H9 (cell line): ENCODE data around the gene TGFBR2. TPM values are rescaled to one million over a fixed set of nuclear protein-coding genes. Genes with fewer than 3 reads are reported as not detected.

Experiments used
- DNase-seq: peaks from one replicate; pipeline ENCODE4 v3.0.0-alpha.2; 2017
- H2AFZ ChIP-seq: one replicate; pipeline ENCODE4 v1.6.1; 2013; ENCODE audit warnings: mild to moderate bottlenecking, low read length, control low read depth, moderate library complexity
- H2AK5ac ChIP-seq: 2 replicates; pipeline ENCODE4 v1.6.1; 2013; ENCODE audit warnings: low read length, control low read depth, mixed read lengths; ENCODE audit not compliant: insufficient read length
- H2BK120ac ChIP-seq: one replicate; pipeline ENCODE4 v1.6.1; 2013; ENCODE audit warnings: low read depth, mild to moderate bottlenecking, low read length, control low read depth, inconsistent platforms; ENCODE audit not compliant: poor library complexity, severe bottlenecking
- H2BK12ac ChIP-seq: 2 replicates; pipeline ENCODE4 v1.6.1; 2013; ENCODE audit warnings: low read length, control low read depth, mixed read lengths, low read depth; ENCODE audit not compliant: insufficient read length
- H2BK15ac ChIP-seq: 2 replicates; pipeline ENCODE4 v1.6.1; 2013; ENCODE audit warnings: low read depth, low read length, control low read depth
- H2BK20ac ChIP-seq: one replicate; pipeline ENCODE4 v1.6.1; 2013; ENCODE audit warnings: low read depth, mild to moderate bottlenecking, low read length, control low read depth, inconsistent platforms; ENCODE audit not compliant: poor library complexity, severe bottlenecking
- H2BK5ac ChIP-seq: 2 replicates; pipeline ENCODE4 v1.6.1; 2013; ENCODE audit warnings: low read length, control low read depth, mixed read lengths; ENCODE audit not compliant: insufficient read length
- H3K14ac ChIP-seq: 2 replicates; pipeline ENCODE4 v1.6.1; 2013; ENCODE audit warnings: low read length, control low read depth; ENCODE audit not compliant: insufficient read depth
- H3K18ac ChIP-seq: 2 replicates; pipeline ENCODE4 v1.6.1; 2013; ENCODE audit warnings: low read depth, mild to moderate bottlenecking, mixed read lengths, low read length, control low read depth; ENCODE audit not compliant: insufficient read length
- H3K23ac ChIP-seq: 2 replicates; pipeline ENCODE4 v1.6.1; 2013; ENCODE audit warnings: low read length, control low read depth, mixed read lengths, low read depth; ENCODE audit not compliant: insufficient read length
- H3K23me2 ChIP-seq: 2 replicates; pipeline ENCODE4 v1.6.1; 2013; ENCODE audit warnings: low read depth, mild to moderate bottlenecking, mixed read lengths, low read length, control low read depth; ENCODE audit not compliant: insufficient read length, poor library complexity, severe bottlenecking
- H3K27ac ChIP-seq: 2 replicates; pipeline ENCODE4 v1.5.1; 2013; ENCODE audit warnings: low read length, control low read depth, mixed read lengths, low read depth; ENCODE audit not compliant: insufficient read length
- H3K27me3 ChIP-seq: 2 replicates; pipeline ENCODE4 v1.6.1; 2013; ENCODE audit warnings: low read length, control low read depth, inconsistent platforms; ENCODE audit not compliant: insufficient read depth
- H3K4ac ChIP-seq: 2 replicates; pipeline ENCODE4 v1.6.1; 2013; ENCODE audit warnings: low read depth, mild to moderate bottlenecking, control low read depth, inconsistent platforms, low read length, moderate library complexity
- H3K4me1 ChIP-seq: 2 replicates; pipeline ENCODE4 v1.6.1; 2013; ENCODE audit warnings: low read length, control low read depth, inconsistent platforms; ENCODE audit not compliant: insufficient read depth
- H3K4me2 ChIP-seq: 2 replicates; pipeline ENCODE4 v1.6.1; 2013; ENCODE audit warnings: low read length, control low read depth, mixed read lengths; ENCODE audit not compliant: insufficient read length, insufficient read depth
- H3K56ac ChIP-seq: 2 replicates; pipeline ENCODE4 v1.6.1; 2013; ENCODE audit warnings: low read depth, mild to moderate bottlenecking, mixed read lengths, low read length, control low read depth; ENCODE audit not compliant: insufficient read length
- H3K79me1 ChIP-seq: 2 replicates; pipeline ENCODE4 v1.6.1; 2013; ENCODE audit warnings: low read depth, mild to moderate bottlenecking, moderate library complexity, low read length, control low read depth, inconsistent platforms; ENCODE audit not compliant: insufficient read depth, poor library complexity, severe bottlenecking
- H3K79me2 ChIP-seq: 2 replicates; pipeline ENCODE4 v1.6.1; 2013; ENCODE audit warnings: low read length, control low read depth, inconsistent platforms; ENCODE audit not compliant: insufficient read depth
- H3K9ac ChIP-seq: 2 replicates; pipeline ENCODE4 v1.6.1; 2013; ENCODE audit warnings: low read length, control low read depth, mixed read lengths; ENCODE audit not compliant: insufficient read length; ENCODE audit errors: extremely low read depth
- H3K9me3 ChIP-seq: one replicate; pipeline ENCODE4 v1.6.1; 2013; ENCODE audit warnings: low read depth, low read length, inconsistent platforms; ENCODE audit not compliant: control insufficient read depth
- H3T11ph ChIP-seq: one replicate; pipeline ENCODE4 v1.6.1; 2013; ENCODE audit warnings: mild to moderate bottlenecking, low read length, control low read depth, inconsistent platforms
- H4K20me1 ChIP-seq: one replicate; pipeline ENCODE4 v1.6.1; 2013; ENCODE audit not compliant: control insufficient read depth, insufficient read length, insufficient read depth
- H4K5ac ChIP-seq: 2 replicates; pipeline ENCODE4 v1.6.1; 2013; ENCODE audit warnings: low read depth, mild to moderate bottlenecking, mixed read lengths, low read length, control low read depth; ENCODE audit not compliant: insufficient read length
- H4K8ac ChIP-seq: replicated peaks from 2 replicates; pipeline ENCODE4 v1.6.1; 2013; ENCODE audit warnings: low read length, control low read depth, mixed read lengths, low read depth; ENCODE audit not compliant: insufficient read length
- H4K91ac ChIP-seq: 2 replicates; pipeline ENCODE4 v1.6.1; 2013; ENCODE audit warnings: low read depth, mild to moderate bottlenecking, moderate library complexity, mixed read lengths, low read length, control low read depth; ENCODE audit not compliant: insufficient read length
- H3K27ac Mint-ChIP-seq, 3 experiments: 2 replicates in 2 of 3; 3 replicates in 1 of 3; pipeline ENCODE4 v1.8.0; 2020 to 2021; ENCODE audit warnings: mixed read lengths in 3 of 3, mild to moderate bottlenecking in 1 of 3, moderate library complexity in 1 of 3
- H3K27me3 Mint-ChIP-seq: 2 replicates; pipeline ENCODE4 v1.8.0; 2021; ENCODE audit warnings: low read depth, mild to moderate bottlenecking, moderate library complexity, mixed read lengths
- H3K36me3 Mint-ChIP-seq, 3 experiments: 2 replicates in 2 of 3; 3 replicates in 1 of 3; pipeline ENCODE4 v1.8.0; 2020 to 2021; ENCODE audit warnings: low read depth in 3 of 3, mixed read lengths in 3 of 3; ENCODE audit not compliant: insufficient read depth in 1 of 3
- H3K4me1 Mint-ChIP-seq, 2 experiments: 2 replicates each; pipeline ENCODE4 v1.8.0; 2020; ENCODE audit warnings: mixed read lengths in 2 of 2
- H3K4me3 Mint-ChIP-seq, 2 experiments: 2 replicates in 1 of 2; 3 replicates in 1 of 2; pipeline ENCODE4 v1.8.0; 2020 to 2021; ENCODE audit warnings: mild to moderate bottlenecking in 2 of 2, mixed read lengths in 2 of 2, moderate library complexity in 1 of 2
- H3K9me3 Mint-ChIP-seq, 2 experiments: 2 replicates in 1 of 2; 3 replicates in 1 of 2; pipeline ENCODE4 v1.8.0; 2020; ENCODE audit warnings: mild to moderate bottlenecking in 2 of 2, mixed read lengths in 2 of 2, moderate library complexity in 1 of 2
- CTCF ChIP-seq: fragments of 200-600 bp; sonication (generic); conservative IDR thresholded peaks from 3 replicates; pipeline ENCODE4 v1.8.0; 2021; ENCODE audit warnings: antibody characterized with exemption, mild to moderate bottlenecking
- total RNA-seq: library from RNA; stranded (reverse); gene quantifications from 2 replicates; pipeline ENCODE4 v1.2.1, GENCODE V29; 2021

TGFBR2 gene
- total RNA-seq, 1 experiment from 2014 or later, result 10.6 TPM

- H2BK20ac ChIP-seq, result no peak overlapping the region
- H3K9me3 ChIP-seq, result peaks cover 7% of the 10 kb centered on the region
- no peak for TF ChIP-seq CTCF
- no peak overlapping the region for H4K91ac ChIP-seq
- H3K27ac Mint-ChIP-seq, result no peak overlapping the region
- H3K14ac ChIP-seq, result no peak overlapping the region
- H3K27me3 ChIP-seq, result no peaks in the 10 kb centered on the region
- no peak overlapping the region for H4K8ac ChIP-seq
- H3K27me3 Mint-ChIP-seq, result no peaks in the 10 kb centered on the region; the same call in 1 of the 2 replicates
- H3K4me1 ChIP-seq, result no peaks in the 10 kb centered on the region
- H3K27ac ChIP-seq, result no peak overlapping the region
- no peak overlapping the region for H2BK15ac ChIP-seq
- H3K18ac ChIP-seq, result no peak overlapping the region
- no peak overlapping the region for H3K4ac ChIP-seq
- H2BK12ac ChIP-seq, result no peak overlapping the region
- peaks cover 4 to 10% of the 10 kb centered on the region in 2 experiments; a peak in 3 of 4 replicates for H3K4me1 Mint-ChIP-seq
- H4K20me1 ChIP-seq, result no peaks in the 10 kb centered on the region
- no peak overlapping the region for H2BK5ac ChIP-seq
- peaks cover 10 to 19% (median 11%) of the 10 kb centered on the region in 3 experiments for H3K36me3 Mint-ChIP-seq
- no peak overlapping the region for H2AK5ac ChIP-seq
- no peak overlapping the region for H3K9ac ChIP-seq
- H2BK120ac ChIP-seq, result no peak overlapping the region
- H3K9me3 Mint-ChIP-seq, result peaks cover 17 to 18% of the 10 kb centered on the region in 2 experiments
- H3K4me2 ChIP-seq, result no peak overlapping the region
- H3T11ph ChIP-seq, result no peak overlapping the region
- no peak overlapping the region for H3K23ac ChIP-seq
- no peak overlapping the region for H2AFZ ChIP-seq
- H4K5ac ChIP-seq, result no peak overlapping the region
- H3K79me2 ChIP-seq, result no peaks in the 10 kb centered on the region
- no peak overlapping the region for H3K4me3 Mint-ChIP-seq
- H3K23me2 ChIP-seq, result no peaks in the 10 kb centered on the region
- H3K79me1 ChIP-seq, result no peaks in the 10 kb centered on the region
- no peak for DNase-seq
- no peak overlapping the region for H3K56ac ChIP-seq
These were observed 104.8 kb downstream of the TGFBR2 start for GRCh38 chr3:30711151-30711550.
